H54 (cell line): ENCODE data around the gene SHISAL2B.
"Not testable (repeated sequence)": the region's sequence is repeated elsewhere in the genome, so short reads cannot be mapped to it uniquely, and the experiment has no call there.

ENCODE experiments used
- DNase-seq: peaks from one replicate; pipeline ENCODE4 v3.0.0; 2011; ENCODE audit warnings: low spot score, mixed read lengths; ENCODE audit not compliant: insufficient read length
- FAIRE-seq: peaks from 3 replicates; lab custom pipeline; 2011; peaks lifted over from hg19 to GRCh38; lab: Jason Lieb, UNC
- POLR2A ChIP-seq: IDR thresholded peaks from 2 replicates; pipeline ENCODE4 v1.6.1; 2011; ENCODE audit warnings: low read depth, mild to moderate bottlenecking, low read length

The SHISAL2B gene

GRCh38 chr5:64680289-64680688, 10.0 kb upstream of the SHISAL2B start:
- no peak for FAIRE-seq
- DNase-seq: no peak
- no peak for TF ChIP-seq POLR2A

DNA sequence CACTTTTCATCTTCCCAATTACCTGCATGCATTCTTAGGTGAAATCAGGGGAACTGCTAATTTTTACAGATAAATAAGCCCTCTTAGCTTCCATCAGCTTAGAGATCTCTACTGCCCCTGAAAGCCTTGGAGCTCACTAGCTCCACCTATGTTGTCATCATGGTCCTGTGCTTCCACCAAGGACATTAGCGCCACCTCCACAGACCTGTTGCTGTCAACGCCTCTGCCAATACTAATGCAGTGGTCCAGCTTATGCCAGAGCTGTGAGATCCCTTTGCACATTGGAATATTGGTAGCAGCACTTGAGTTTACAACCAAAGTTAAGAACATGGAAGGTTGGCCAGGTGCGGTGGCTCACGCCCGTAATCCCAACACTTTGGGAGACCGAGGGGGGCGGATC, 7.7 kb upstream of the SHISAL2B start:
- FAIRE-seq (no peak), DNase-seq (no peak)
- no peak for TF ChIP-seq POLR2A

- DNase-seq (no peak), FAIRE-seq (no peak)
- TF ChIP-seq POLR2A: no peak
These were observed 4.4 kb upstream of the SHISAL2B start for GRCh38 chr5:64685866-64686265.

- no peak for FAIRE-seq
- DNase-seq: no peak
- TF ChIP-seq POLR2A: no peak
These were observed 1.9 kb upstream of the SHISAL2B start for GRCh38 chr5:64688391-64688790.

DNA sequence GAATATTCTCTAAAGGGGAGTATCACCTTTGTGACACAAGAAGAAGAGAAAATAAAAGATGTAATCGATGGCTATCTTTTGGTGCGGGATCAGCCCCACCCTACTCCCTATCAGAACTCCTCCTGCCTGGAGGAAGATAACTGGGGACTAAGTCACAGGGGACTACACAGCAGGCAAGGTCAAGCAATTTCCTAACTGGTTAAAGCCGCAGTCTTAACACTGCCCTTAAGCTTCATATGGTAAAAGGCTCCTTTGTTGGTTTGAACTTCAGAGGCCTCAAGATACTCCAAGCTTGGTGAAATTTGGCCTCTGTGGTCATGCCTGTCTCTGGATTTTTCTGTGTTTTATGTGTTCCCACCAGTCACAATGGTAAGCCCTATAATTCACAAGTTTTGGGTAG, 1.3 kb upstream of the SHISAL2B start:
- DNase-seq (no peak), FAIRE-seq (no peak)
- no peak for TF ChIP-seq POLR2A

DNA sequence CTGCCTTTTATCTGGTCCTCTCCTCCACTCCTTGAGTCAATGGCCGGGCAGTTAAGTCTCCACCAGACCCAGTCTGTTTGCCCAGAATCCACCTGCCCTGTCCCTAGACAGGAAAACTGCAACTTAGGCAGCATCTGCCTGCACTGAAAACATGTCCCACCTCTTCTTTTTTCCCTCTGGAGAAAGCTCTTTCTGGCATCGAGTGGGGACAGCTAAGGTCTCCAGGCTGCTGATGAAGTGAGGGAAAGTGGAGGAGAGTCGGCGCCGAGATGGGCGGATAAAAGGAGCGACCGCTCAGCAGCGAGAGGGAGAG, 243 bp upstream of the SHISAL2B start:
- no peak for TF ChIP-seq POLR2A
- FAIRE-seq (no peak), DNase-seq (no peak)

DNA sequence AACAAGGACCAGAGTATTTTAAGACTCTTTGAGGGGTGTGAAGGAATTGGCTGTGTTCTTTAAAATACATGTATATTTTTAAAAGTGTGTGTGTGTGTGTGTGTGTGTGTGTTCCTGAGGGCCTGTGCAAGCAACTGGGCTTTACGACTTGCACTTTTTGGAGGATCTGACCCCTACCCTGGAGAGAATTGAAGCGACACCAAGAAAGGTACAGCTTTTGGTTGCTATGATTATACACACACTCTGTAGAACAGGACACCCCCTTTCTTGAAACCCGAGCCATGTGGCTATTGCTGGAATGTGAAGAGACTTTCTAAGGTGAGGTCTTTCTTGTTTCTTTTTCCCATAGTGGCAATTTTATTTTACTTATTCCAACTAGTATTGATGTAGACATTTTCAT, 988 bp downstream of the SHISAL2B start:
- DNase-seq (no peak), FAIRE-seq (no peak)
- TF ChIP-seq POLR2A: no peak

GRCh38 chr5:64693636-64694035, 3.3 kb downstream of the SHISAL2B start:
- no peak for FAIRE-seq
- DNase-seq: no peak
- TF ChIP-seq POLR2A: no peak

DNA sequence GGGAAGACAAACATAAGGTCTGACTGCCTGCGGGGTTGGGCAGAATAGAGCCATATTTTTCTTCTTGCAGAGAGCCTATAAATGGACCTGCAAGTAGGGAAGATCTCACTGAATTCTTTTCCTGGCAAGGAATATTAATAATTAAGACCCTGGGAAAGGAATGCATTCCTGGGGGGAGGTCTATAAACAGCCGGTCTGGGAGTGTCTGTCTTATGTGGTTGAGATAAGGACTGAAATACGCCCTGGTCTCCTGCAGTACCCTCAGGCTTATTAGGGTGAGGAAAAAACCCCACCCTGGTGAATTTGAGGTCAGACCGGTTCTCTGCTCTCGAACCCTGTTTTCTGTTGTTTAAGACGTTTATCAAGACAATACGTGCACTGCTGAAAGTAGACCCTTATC, 6.1 kb downstream of the SHISAL2B start:
- not testable (repeated sequence) for DNase-seq

GRCh38 chr5:64700765-64701164, 10.5 kb downstream of the SHISAL2B start:
- FAIRE-seq (no peak), DNase-seq (no peak)
- TF ChIP-seq POLR2A: no peak

More for the DNA sequence above, 6.1 kb downstream of the SHISAL2B start:
- FAIRE-seq: not testable (repeated sequence)

DNA sequence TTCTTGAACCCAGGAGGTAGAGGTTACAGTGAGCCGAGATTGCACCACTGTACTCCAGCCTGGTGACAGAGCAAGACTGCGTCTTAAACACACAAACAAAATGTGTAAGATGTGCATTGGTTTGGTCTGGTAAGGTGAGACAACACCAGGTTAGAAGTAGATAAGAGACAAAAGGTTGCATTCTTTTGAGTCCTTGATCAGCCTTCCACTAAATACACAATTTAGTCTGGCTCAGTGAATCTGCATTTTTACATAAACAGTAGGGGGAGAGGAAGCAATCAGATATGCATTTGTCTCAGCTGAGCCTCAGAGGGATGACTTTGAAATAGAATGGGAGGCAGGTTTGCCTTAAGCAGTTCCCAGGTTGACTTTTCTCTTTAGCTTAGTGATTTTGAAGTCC, 15.8 kb downstream of the SHISAL2B start:
- not testable (repeated sequence) for FAIRE-seq

GRCh38 chr5:64707191-64707590, 16.9 kb downstream of the SHISAL2B start:
- FAIRE-seq (no peak), DNase-seq (no peak)
- TF ChIP-seq POLR2A: no peak

More for the DNA sequence above, 15.8 kb downstream of the SHISAL2B start:
- DNase-seq: not testable (repeated sequence)

DNA sequence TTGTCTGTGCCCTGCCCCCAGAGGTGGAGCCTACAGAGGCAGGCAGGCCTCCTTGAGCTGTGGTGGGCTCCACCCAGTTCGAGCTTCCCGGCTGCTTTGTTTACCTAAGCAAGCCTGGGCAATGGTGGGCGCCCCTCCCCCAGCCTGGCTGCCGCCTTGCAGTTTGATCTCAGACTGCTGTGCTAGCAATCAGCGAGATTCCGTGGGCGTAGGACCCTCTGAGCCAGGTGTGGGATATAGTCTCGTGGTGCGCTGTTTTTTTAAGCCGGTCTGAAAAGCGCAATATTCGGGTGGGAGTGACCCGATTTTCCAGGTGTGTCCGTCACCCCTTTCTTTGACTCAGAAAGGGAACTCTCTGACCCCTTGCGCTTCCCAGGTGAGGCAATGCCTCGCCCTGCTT, 24.2 kb downstream of the SHISAL2B start:
- DNase-seq, FAIRE-seq: not testable (repeated sequence)

GRCh38 chr5:64722588-64722987, 32.3 kb downstream of the SHISAL2B start:
- FAIRE-seq (no peak), DNase-seq (no peak)
- TF ChIP-seq POLR2A: no peak

GRCh38 chr5:64727150-64727549, 36.8 kb downstream of the SHISAL2B start:
- DNase-seq: no peak
- TF ChIP-seq POLR2A: no peak
- FAIRE-seq: no peak

DNA sequence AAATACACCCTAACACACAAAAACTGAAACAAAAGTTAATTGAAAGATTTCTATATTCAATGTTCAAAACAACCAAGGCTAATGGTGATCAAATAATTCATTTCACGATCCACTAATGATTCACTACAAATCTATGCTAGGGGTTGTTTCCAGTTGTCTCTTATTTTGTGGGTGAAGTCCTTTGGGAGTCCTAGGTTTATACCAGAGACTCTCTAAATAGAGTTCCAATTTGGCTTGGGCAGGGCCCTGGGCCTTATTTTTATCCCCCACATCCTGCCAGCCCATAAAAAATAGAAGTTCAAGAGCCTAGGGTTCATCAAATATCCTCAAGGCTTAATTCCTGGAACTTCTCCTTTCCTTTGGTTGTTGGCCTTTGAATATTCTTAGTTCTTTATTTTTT, 52.1 kb downstream of the SHISAL2B start:
- no peak for DNase-seq
- no peak for TF ChIP-seq POLR2A
- no peak for FAIRE-seq
